GM19324 (cell line): ENCODE results near the gene AKT1S1.

ENCODE experiments used
- ATAC-seq: cut with Tn5 transposase; IDR thresholded peaks from one replicate; pipeline ENCODE4 v1.9.1; 2021; ENCODE audit warnings: mild to moderate bottlenecking, moderate library complexity; ENCODE audit not compliant: unreplicated experiment, low FRiP score

AKT1S1 gene

GRCh38 chr19:49844138-49845095 lies 32.7 kb downstream of the AKT1S1 start:
- ATAC-seq = no peak

- no peak for ATAC-seq
Observed at GRCh38 chr19:49843265-49843664, 33.9 kb downstream of the AKT1S1 start.

- ATAC-seq = no peak
Observed at GRCh38 chr19:49840736-49841249, 36.4 kb downstream of the AKT1S1 start.

GRCh38 chr19:49840321-49840720 lies 36.8 kb downstream of the AKT1S1 start:
- ATAC-seq = no peak

- ATAC-seq = no peak
Observed at GRCh38 chr19:49839713-49840112, 37.4 kb downstream of the AKT1S1 start.

GRCh38 chr19:49838885-49839588 lies 38.1 kb downstream of the AKT1S1 start:
- no peak for ATAC-seq

- no peak for ATAC-seq
Observed at GRCh38 chr19:49837425-49837824, 39.7 kb downstream of the AKT1S1 start.

GRCh38 chr19:49837009-49837310 lies 40.2 kb downstream of the AKT1S1 start:
- ATAC-seq = no peak

GRCh38 chr19:49836176-49837008 lies 40.8 kb downstream of the AKT1S1 start:
- no peak for ATAC-seq

- no peak for ATAC-seq
Observed at GRCh38 chr19:49835562-49835961, 41.6 kb downstream of the AKT1S1 start.

GRCh38 chr19:49833599-49833998 lies 43.6 kb downstream of the AKT1S1 start:
- no peak for ATAC-seq

- ATAC-seq = no peak
Observed at GRCh38 chr19:49832556-49832955, 44.6 kb downstream of the AKT1S1 start.

- ATAC-seq = no peak
Observed at GRCh38 chr19:49831592-49831991, 45.6 kb downstream of the AKT1S1 start.

GRCh38 chr19:49830766-49831165 lies 46.4 kb downstream of the AKT1S1 start:
- ATAC-seq = no peak

- ATAC-seq = no peak
Observed at GRCh38 chr19:49829721-49830120, 47.4 kb downstream of the AKT1S1 start.

- no peak for ATAC-seq
Observed at GRCh38 chr19:49829200-49829599, 48.0 kb downstream of the AKT1S1 start.

GRCh38 chr19:49827034-49827433 lies 50.1 kb downstream of the AKT1S1 start:
- no peak for ATAC-seq

GRCh38 chr19:49824662-49825061 lies 52.5 kb downstream of the AKT1S1 start:
- no peak for ATAC-seq

GRCh38 chr19:49823472-49823871 lies 53.7 kb downstream of the AKT1S1 start:
- ATAC-seq = no peak

- ATAC-seq = no peak
Observed at GRCh38 chr19:49820125-49820524, 57.0 kb downstream of the AKT1S1 start.
